ENCODE results near the gene TBC1D7. TPM values are rescaled to one million over a fixed set of nuclear protein-coding genes. Genes with fewer than 3 reads are reported as not detected.

TBC1D7 gene
- total RNA-seq, 1 experiment from 2014 or later: 18.5 TPM

DNA sequence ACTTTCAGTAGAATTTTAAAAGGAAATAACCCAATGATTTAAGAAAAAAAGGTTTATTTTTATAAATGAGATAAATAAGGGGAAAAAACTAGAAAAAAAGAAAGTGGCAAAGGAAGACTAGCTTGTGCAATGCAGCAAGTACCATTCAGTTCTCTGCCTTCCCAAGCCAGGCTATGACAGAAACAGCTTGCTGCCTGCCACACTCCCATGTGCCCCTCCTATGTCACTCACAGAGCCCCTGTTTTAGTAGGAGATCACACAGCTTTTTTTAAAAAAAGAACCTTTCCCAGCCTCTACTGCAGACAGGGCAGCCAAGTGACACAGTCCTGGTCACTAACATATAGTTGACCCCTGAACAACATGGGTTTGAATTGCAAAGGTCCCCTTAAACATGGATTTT lies 13.5 kb downstream of the TBC1D7 start:
- no peaks in the 10 kb centered on the region for H3K9me2 ChIP-seq (replicated peaks; ENCODE audit: low read length)
- H3K36me3 ChIP-seq (ENCODE audit: low read depth, low read length): peaks cover 29% of the 10 kb centered on the region; the same call in 1 of the 2 replicates
- TF ChIP-seq EZH2 (IDR thresholded peaks at IDR 0.05; ENCODE audit: low read length, unreplicated experiment) (no peak), EZH2phosphoT487 (IDR thresholded peaks at IDR 0.05; ENCODE audit: borderline replicate concordance, low read length) (no peak), CTCF (conservative IDR thresholded peaks at IDR 0.05; ENCODE audit: low read depth, low read length) (no peak)
- H3K4me3 ChIP-seq (ENCODE audit: low read length): no peak overlapping the region
- H4K20me1 ChIP-seq (ENCODE audit: low read length): no peaks in the 10 kb centered on the region
- no peak overlapping the region for H3K4me2 ChIP-seq (ENCODE audit: low read length)
- ChIA-PET CTCF (no interaction called here), POLR2A (ENCODE audit: unreplicated experiment) (interaction anchor here (0.6 kb wide), 1 partner anchor 25 kb away, joined by 3 read pairs; no protein-coding TSS in a partner anchor)
- H3K4me1 ChIP-seq (ENCODE audit: insufficient read depth, low read length): no peaks in the 10 kb centered on the region
- no TSS peak for BruUV-seq (replicated peaks)
- intact Hi-C loops (cut with micrococcal nuclease): no loop called here
- ATAC-seq (no peak), DNase-seq (no peak)
- no peaks in the 10 kb centered on the region for H3F3A ChIP-seq (ENCODE audit: low read length, unreplicated experiment)
- no peaks in the 10 kb centered on the region for H3K9me3 ChIP-seq (ENCODE audit: low read length)
- no peak overlapping the region for H3K27ac ChIP-seq (ENCODE audit: low read length)
- no peak overlapping the region for H3K9ac ChIP-seq (ENCODE audit: low read length)
- H3K27me3 ChIP-seq (ENCODE audit: low read length): no peaks in the 10 kb centered on the region
- H2AFZ ChIP-seq (ENCODE audit: low read length): no peak overlapping the region
- no peaks in the 10 kb centered on the region for H3K79me2 ChIP-seq (ENCODE audit: low read length)

- no peaks in the 10 kb centered on the region for H3K27me3 ChIP-seq (ENCODE audit: low read length)
- TF ChIP-seq EZH2 (IDR thresholded peaks at IDR 0.05; ENCODE audit: low read length, unreplicated experiment) (no peak), EZH2phosphoT487 (IDR thresholded peaks at IDR 0.05; ENCODE audit: borderline replicate concordance, low read length) (no peak), CTCF (conservative IDR thresholded peaks at IDR 0.05; ENCODE audit: low read depth, low read length) (no peak)
- no peaks in the 10 kb centered on the region for H3K4me1 ChIP-seq (ENCODE audit: insufficient read depth, low read length)
- no peak overlapping the region for H3K9ac ChIP-seq (ENCODE audit: low read length)
- no peak overlapping the region for H2AFZ ChIP-seq (ENCODE audit: low read length)
- no peak overlapping the region for H3K27ac ChIP-seq (ENCODE audit: low read length)
- POLR2A ChIA-PET (ENCODE audit: unreplicated experiment): no interaction called here
- no peaks in the 10 kb centered on the region for H3K9me2 ChIP-seq (replicated peaks; ENCODE audit: low read length)
- H3F3A ChIP-seq (ENCODE audit: low read length, unreplicated experiment): no peaks in the 10 kb centered on the region
- H4K20me1 ChIP-seq (ENCODE audit: low read length): no peaks in the 10 kb centered on the region
- H3K4me2 ChIP-seq (ENCODE audit: low read length): no peak overlapping the region
- intact Hi-C loops (cut with micrococcal nuclease): no loop called here
- H3K79me2 ChIP-seq (ENCODE audit: low read length): no peaks in the 10 kb centered on the region
- ATAC-seq (no peak), DNase-seq (no peak)
- no peaks in the 10 kb centered on the region for H3K9me3 ChIP-seq (ENCODE audit: low read length)
- no TSS peak for BruUV-seq (replicated peaks)
- H3K4me3 ChIP-seq (ENCODE audit: low read length): no peak overlapping the region
- H3K36me3 ChIP-seq (ENCODE audit: low read depth, low read length): peaks cover 15% of the 10 kb centered on the region; the same call in 1 of the 2 replicates
- CTCF ChIA-PET: no interaction called here
These were observed 17.2 kb downstream of the TBC1D7 start for GRCh38 chr6:13311155-13311554.

DNA sequence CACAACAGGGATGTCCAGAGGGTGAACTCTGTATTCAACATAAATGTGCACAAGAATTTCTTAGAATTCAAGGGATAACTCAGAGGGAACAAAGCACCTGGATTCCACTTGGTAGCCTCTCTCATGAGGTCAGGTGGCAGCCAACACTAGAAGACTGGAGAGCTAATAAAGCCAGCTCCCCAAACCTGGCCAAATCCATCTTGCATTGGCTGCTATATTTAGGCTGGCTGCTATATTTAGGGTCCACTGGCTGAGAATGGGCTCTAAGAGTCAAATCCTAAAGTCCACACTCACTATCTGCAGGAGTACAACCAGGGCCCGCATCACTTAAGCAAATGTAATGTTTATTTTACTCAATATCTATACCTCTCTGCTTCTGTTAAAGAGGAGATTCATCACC lies 20.0 kb downstream of the TBC1D7 start:
- no TSS peak for BruUV-seq (replicated peaks)
- Histone ChIP-seq H3K9me2 (replicated peaks; ENCODE audit: low read length) (no peaks in the 10 kb centered on the region), H3K79me2 (ENCODE audit: low read length) (no peaks in the 10 kb centered on the region), H3K4me2 (ENCODE audit: low read length) (no peak overlapping the region), H3K4me3 (ENCODE audit: low read length) (no peak overlapping the region), H3K9me3 (ENCODE audit: low read length) (no peaks in the 10 kb centered on the region), H3F3A (ENCODE audit: low read length, unreplicated experiment) (no peaks in the 10 kb centered on the region), H2AFZ (ENCODE audit: low read length) (no peak overlapping the region), H3K4me1 (ENCODE audit: insufficient read depth, low read length) (peaks cover 5% of the 10 kb centered on the region), H3K9ac (ENCODE audit: low read length) (no peak overlapping the region), H3K27me3 (ENCODE audit: low read length) (no peaks in the 10 kb centered on the region), H3K36me3 (ENCODE audit: low read depth, low read length) (peaks cover 9% of the 10 kb centered on the region; the same call in 1 of the 2 replicates), H4K20me1 (ENCODE audit: low read length) (no peaks in the 10 kb centered on the region), H3K27ac (ENCODE audit: low read length) (no peak overlapping the region)
- ChIA-PET POLR2A (ENCODE audit: unreplicated experiment) (no interaction called here), CTCF (no interaction called here)
- TF ChIP-seq CTCF (conservative IDR thresholded peaks at IDR 0.05; ENCODE audit: low read depth, low read length) (no peak), EZH2phosphoT487 (IDR thresholded peaks at IDR 0.05; ENCODE audit: borderline replicate concordance, low read length) (no peak), EZH2 (IDR thresholded peaks at IDR 0.05; ENCODE audit: low read length, unreplicated experiment) (no peak)
- DNase-seq: no peak
- ATAC-seq: no peak
- intact Hi-C loops (cut with micrococcal nuclease): no loop called here

All from PC-3 (cell line).